T-helper 1 cell treated with Interleukin-12 subunit alpha and Interleukin-12 subunit beta and Interleukin-4 antibody, amounts not matched to agents 30 μg/mL and 1 μg/mL, for 36 hours (primary cell): Measurements from ENCODE around the gene ADSS1.
A peak's percentile ranks its signal among the peaks of the same experiment; 100 is the strongest.

ENCODE experiments used
- H3K27ac Mint-ChIP-seq: one replicate; pipeline ENCODE4 v1.8.0; 2021; ENCODE audit warnings: mild to moderate bottlenecking, mixed read lengths
- H3K27me3 Mint-ChIP-seq: one replicate; pipeline ENCODE4 v1.8.0; 2021; ENCODE audit warnings: low read depth, mixed read lengths
- H3K36me3 Mint-ChIP-seq: one replicate; pipeline ENCODE4 v1.8.0; 2021; ENCODE audit warnings: low read depth, mixed read lengths
- H3K4me1 Mint-ChIP-seq: one replicate; pipeline ENCODE4 v1.8.0; 2021; ENCODE audit warnings: low read depth, mixed read lengths
- H3K4me3 Mint-ChIP-seq: one replicate; pipeline ENCODE4 v1.8.0; 2021; ENCODE audit warnings: mild to moderate bottlenecking, moderate library complexity, mixed read lengths
- H3K9me3 Mint-ChIP-seq: one replicate; pipeline ENCODE4 v1.8.0; 2021; ENCODE audit warnings: mixed read lengths

ADSS1 gene

GRCh38 chr14:104792945-104793702 lies 69.1 kb downstream of the ADSS1 start:
- Mint-ChIP-seq H3K27ac (peak overlapping the region; percentile 70), H3K4me1 (peaks cover 28% of the 10 kb centered on the region), H3K4me3 (peak overlapping the region; percentile 86), H3K9me3 (no peaks in the 10 kb centered on the region), H3K36me3 (peaks cover 6% of the 10 kb centered on the region), H3K27me3 (peaks cover 2% of the 10 kb centered on the region)

GRCh38 chr14:104793703-104793959 lies 69.6 kb downstream of the ADSS1 start:
- Mint-ChIP-seq H3K27ac (peak overlapping the region; percentile 70), H3K4me1 (peaks cover 30% of the 10 kb centered on the region), H3K27me3 (peaks cover 7% of the 10 kb centered on the region)

GRCh38 chr14:104794099-104794498 lies 70.1 kb downstream of the ADSS1 start:
- Mint-ChIP-seq H3K27me3 (peaks cover 10% of the 10 kb centered on the region), H3K36me3 (peaks cover 6% of the 10 kb centered on the region), H3K27ac (peak overlapping the region; percentile 83), H3K4me1 (peaks cover 35% of the 10 kb centered on the region), H3K4me3 (peak overlapping the region; percentile 86), H3K9me3 (no peaks in the 10 kb centered on the region)

More at GRCh38 chr14:104793703-104793959, 69.6 kb downstream of the ADSS1 start:
- H3K9me3 Mint-ChIP-seq = no peaks in the 10 kb centered on the region
- H3K36me3 Mint-ChIP-seq = peaks cover 6% of the 10 kb centered on the region
- peak overlapping the region; percentile 86 for H3K4me3 Mint-ChIP-seq

GRCh38 chr14:104794631-104794992 lies 70.6 kb downstream of the ADSS1 start:
- Mint-ChIP-seq H3K9me3 (no peaks in the 10 kb centered on the region), H3K4me3 (peak overlapping the region; percentile 86), H3K4me1 (peaks cover 40% of the 10 kb centered on the region), H3K36me3 (peaks cover 6% of the 10 kb centered on the region), H3K27ac (peak overlapping the region; percentile 83), H3K27me3 (peaks cover 14% of the 10 kb centered on the region)

GRCh38 chr14:104794993-104795780 lies 71.2 kb downstream of the ADSS1 start, which contains the start of gene AKT1:
AKT1 (minus strand) TSS chr14:104795748; CDS start chr14:104792643, 3,105 bp downstream.
- Mint-ChIP-seq H3K4me3 (peak within 1 kb of the TSS; percentile 86), H3K27me3 (peaks cover 14% of the 10 kb centered on the region), H3K4me1 (peaks cover 45% of the 10 kb centered on the region), H3K27ac (peak within 1 kb of the TSS; percentile 83), H3K9me3 (no peaks in the 10 kb centered on the region), H3K36me3 (peaks cover 6% of the 10 kb centered on the region)

GRCh38 chr14:104795781-104796686 lies 72.0 kb downstream of the ADSS1 start:
- peak overlapping the region; percentile 36 for H3K27ac Mint-ChIP-seq
- H3K9me3 Mint-ChIP-seq = no peaks in the 10 kb centered on the region
- peaks cover 3% of the 10 kb centered on the region for H3K36me3 Mint-ChIP-seq
- H3K27me3 Mint-ChIP-seq = peaks cover 14% of the 10 kb centered on the region
- H3K4me3 Mint-ChIP-seq = peak overlapping the region; percentile 73
- H3K4me1 Mint-ChIP-seq = peaks cover 45% of the 10 kb centered on the region

GRCh38 chr14:104796687-104797081 lies 72.7 kb downstream of the ADSS1 start:
- Mint-ChIP-seq H3K36me3 (no peaks in the 10 kb centered on the region), H3K27ac (peak overlapping the region; percentile 36), H3K9me3 (no peaks in the 10 kb centered on the region), H3K4me1 (peaks cover 43% of the 10 kb centered on the region), H3K4me3 (peak overlapping the region; percentile 73), H3K27me3 (peaks cover 14% of the 10 kb centered on the region)
